ENCODE data around the gene SF3B4. TPM values are rescaled to one million over a fixed set of nuclear protein-coding genes. Genes with fewer than 3 reads are reported as not detected.
A peak's percentile ranks its signal among the peaks of the same experiment; 100 is the strongest.

Gene SF3B4
- total and polyA plus RNA-seq, 2 of the 13 experiments (the other 11 are each of a cell fraction or from before 2014, with no cell fraction given) = 13.8 to 14.8 TPM

- 0 out of 2 replicates have a peak, but pooled peaks have one; percentile 77 for TF ChIP-seq AKNA (CRISPR knock-in tag; IDR thresholded peaks at IDR 0.05; ENCODE audit: borderline replicate concordance)
- TF ChIP-seq ZBTB39 (CRISPR knock-in tag; IDR thresholded peaks at IDR 0.05) = no peak
- no peak for TF ChIP-seq NR2F6 (IDR thresholded peaks at IDR 0.05)
- peak; percentile 31; the same call in 1 of the 2 replicates for TF ChIP-seq NR2F6 (CRISPR knock-in tag; IDR thresholded peaks at IDR 0.05)
- no peak for TF ChIP-seq JUN (CRISPR knock-in tag; IDR thresholded peaks at IDR 0.05)
- no peak for TF ChIP-seq HMGA1 (CRISPR knock-in tag; conservative IDR thresholded peaks at IDR 0.05)
- no peak; the same call in 1 of the 2 replicates for TF ChIP-seq ZNF414 (CRISPR knock-in tag; IDR thresholded peaks at IDR 0.05)
- no peak for TF ChIP-seq GATAD2A (CRISPR knock-in tag; IDR thresholded peaks at IDR 0.05)
- no peak; the same call in 1 of the 2 replicates for TF ChIP-seq HDAC1 (CRISPR knock-in tag; IDR thresholded peaks at IDR 0.05)
- TF ChIP-seq ZNF724P (CRISPR knock-in tag; IDR thresholded peaks at IDR 0.05; ENCODE audit: borderline replicate concordance) = no peak
- no peak for TF ChIP-seq PHF5A (CRISPR knock-in tag; IDR thresholded peaks at IDR 0.05; ENCODE audit: low read depth, unreplicated experiment)
- TF ChIP-seq ZNF615 (CRISPR knock-in tag; IDR thresholded peaks at IDR 0.05; ENCODE audit: borderline replicate concordance) = no peak
- TF ChIP-seq KLF15 (CRISPR knock-in tag; IDR thresholded peaks at IDR 0.05; ENCODE audit: borderline replicate concordance) = peak; percentile 96; the same call in 1 of the 2 replicates
- TF ChIP-seq CENPBD1 (CRISPR knock-in tag; IDR thresholded peaks at IDR 0.05; ENCODE audit: borderline replicate concordance, low read depth) = no peak
- no peak for TF ChIP-seq NFIB (CRISPR knock-in tag; IDR thresholded peaks at IDR 0.05; ENCODE audit: borderline replicate concordance)
- TF ChIP-seq SALL2 (CRISPR knock-in tag; IDR thresholded peaks at IDR 0.05) = no peak
- TF ChIP-seq KLF6 (CRISPR knock-in tag; IDR thresholded peaks at IDR 0.05) = no peak; the same call in 1 of the 2 replicates
- TF ChIP-seq ATF3 (CRISPR knock-in tag; IDR thresholded peaks at IDR 0.05) = 0 out of 2 replicates have a peak, but pooled peaks have one; percentile 26
- no peak for TF ChIP-seq MXD4 (CRISPR knock-in tag; IDR thresholded peaks at IDR 0.05)
- no peak for TF ChIP-seq ZNF121 (CRISPR knock-in tag; IDR thresholded peaks at IDR 0.05)
- no peak for TF ChIP-seq ZNF781 (CRISPR knock-in tag; IDR thresholded peaks at IDR 0.05; ENCODE audit: borderline replicate concordance, not compliant biosample characterization)
- TF ChIP-seq HOXA7 (CRISPR knock-in tag; IDR thresholded peaks at IDR 0.05) = no peak
Observed at GRCh38 chr1:149886396-149887195, 41.0 kb downstream of the SF3B4 start (continued).

All from HepG2 (cell line).